Head of caudate nucleus (tissue), 42 donors: ENCODE measurements around the gene PHB1.
"Not testable (repeated sequence)": the region's sequence is repeated elsewhere in the genome, so short reads cannot be mapped to it uniquely, and the experiment has no call there.

Experiments used
- DNase-seq, 42 donors: peaks; one replicate each; pipeline versions ENCODE4 v3.0.0 to v3.0.0-alpha.2; 2020 to 2021; ENCODE audit warnings: mixed read lengths in 7 of 42
- intact Hi-C: fragments of 100-400 bp; cut with DNase I; formaldehyde crosslinking; loops from one replicate; pipeline ENCODE4 v1.15.0; 2022

Gene PHB1

GRCh38 chr17:49389514-49390347 is 25.0 kb downstream of the PHB1 start:
- DNase-seq, intact Hi-C loops: not testable (repeated sequence)

GRCh38 chr17:49388692-49389513 is 25.8 kb downstream of the PHB1 start:
- intact Hi-C loops = no loop called here
- no peak for DNase-seq

- DNase-seq = peak in 1 of 42 donors; percentile 15
- intact Hi-C loops = no loop called here
Observed at GRCh38 chr17:49388290-49388640, 26.4 kb downstream of the PHB1 start.

- intact Hi-C loops = no loop called here
- no peak for DNase-seq
Observed at GRCh38 chr17:49387498-49388289, 27.0 kb downstream of the PHB1 start.

GRCh38 chr17:49386373-49386772 is 28.3 kb downstream of the PHB1 start:
- intact Hi-C loops = no loop called here
- no peak for DNase-seq

- intact Hi-C loops = no loop called here
Observed at GRCh38 chr17:49384951-49385350, 29.7 kb downstream of the PHB1 start.

GRCh38 chr17:49383060-49383459 is 31.6 kb downstream of the PHB1 start:
- intact Hi-C loops = no loop called here
- no peak for DNase-seq

More at GRCh38 chr17:49384951-49385350, 29.7 kb downstream of the PHB1 start:
- no peak for DNase-seq

- no peak for DNase-seq
- intact Hi-C loops = no loop called here
Observed at GRCh38 chr17:49382556-49382955, 32.1 kb downstream of the PHB1 start.

- no peak for DNase-seq
- intact Hi-C loops = no loop called here
Observed at GRCh38 chr17:49381793-49382192, 32.9 kb downstream of the PHB1 start.

- DNase-seq = no peak
- intact Hi-C loops = no loop called here
Observed at GRCh38 chr17:49381033-49381432, 33.6 kb downstream of the PHB1 start.

GRCh38 chr17:49379926-49380325 is 34.8 kb downstream of the PHB1 start:
- intact Hi-C loops = no loop called here
- no peak for DNase-seq

- DNase-seq = no peak
- intact Hi-C loops = no loop called here
Observed at GRCh38 chr17:49378311-49378710, 36.4 kb downstream of the PHB1 start.

- no peak for DNase-seq
- intact Hi-C loops = no loop called here
Observed at GRCh38 chr17:49375544-49375943, 39.1 kb downstream of the PHB1 start.

- DNase-seq = no peak
- intact Hi-C loops = no loop called here
Observed at GRCh38 chr17:49373115-49373514, 41.6 kb downstream of the PHB1 start.

- DNase-seq = peak in 1 of 42 donors; percentile 25
- intact Hi-C loops = no loop called here
Observed at GRCh38 chr17:49372425-49372824, 42.3 kb downstream of the PHB1 start.

- intact Hi-C loops = no loop called here
- no peak for DNase-seq
Observed at GRCh38 chr17:49370971-49371834, 43.5 kb downstream of the PHB1 start.

- intact Hi-C loops = no loop called here
- DNase-seq = no peak
Observed at GRCh38 chr17:49369760-49370159, 44.9 kb downstream of the PHB1 start.

GRCh38 chr17:49369089-49369488 is 45.6 kb downstream of the PHB1 start:
- peak in 1 of 42 donors; percentile 1 for DNase-seq
- intact Hi-C loops = no loop called here

- peak in 41 of 42 donors; percentile 27 to 85 (median 62) for DNase-seq
- intact Hi-C loops = no loop called here
Observed at GRCh38 chr17:49365667-49366066, 49.0 kb downstream of the PHB1 start.
